HG02885 (cell line): ENCODE results near the gene SLC44A1.

Experiments used
- ATAC-seq: cut with Tn5 transposase; IDR thresholded peaks from one replicate; pipeline ENCODE4 v1.9.1; 2021; ENCODE audit warnings: mild to moderate bottlenecking; ENCODE audit not compliant: unreplicated experiment, poor library complexity

Gene SLC44A1

DNA sequence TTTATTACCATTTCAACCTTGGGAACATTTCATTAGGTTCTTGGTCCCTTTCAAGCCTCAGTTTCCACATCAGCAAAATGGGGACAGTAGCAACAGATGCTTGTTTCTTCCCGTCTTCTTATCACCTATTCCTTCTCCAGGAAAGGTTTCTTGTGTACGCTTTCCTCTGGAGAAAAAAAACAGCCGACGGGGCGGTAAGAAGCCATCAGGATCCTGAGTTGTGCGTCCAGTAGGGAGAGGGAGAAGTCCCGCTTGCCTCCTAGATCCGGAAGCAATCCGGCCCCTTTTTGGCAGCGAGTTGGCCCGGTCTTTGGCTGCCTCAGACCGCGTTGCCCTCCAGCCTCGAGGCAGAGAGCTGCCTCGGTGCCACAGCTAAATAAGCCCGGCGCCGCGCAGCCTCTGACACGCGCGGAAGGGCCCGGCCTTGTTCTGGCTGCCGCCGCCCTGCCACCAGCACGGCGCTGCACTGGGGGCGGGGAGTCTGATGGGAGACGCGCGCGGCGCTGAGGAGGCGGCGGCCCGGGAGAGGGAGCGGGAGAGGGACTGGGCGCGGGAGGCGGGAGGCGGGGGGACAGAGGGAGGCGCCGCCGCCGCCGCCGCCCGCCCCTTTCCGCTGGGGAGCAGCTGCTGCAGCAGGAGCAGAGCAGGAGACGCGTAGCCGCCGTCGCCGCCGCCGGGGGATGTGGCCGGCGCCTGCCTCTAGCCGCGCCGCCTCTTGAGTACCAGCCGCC is at the start of gene SLC44A1:
TSS of gene SLC44A1 (plus strand) at position 649 of the 731 bp plus-strand sequence. CDS start 218 bp downstream, outside the sequence.
- ATAC-seq, result peak; percentile 88

DNA sequence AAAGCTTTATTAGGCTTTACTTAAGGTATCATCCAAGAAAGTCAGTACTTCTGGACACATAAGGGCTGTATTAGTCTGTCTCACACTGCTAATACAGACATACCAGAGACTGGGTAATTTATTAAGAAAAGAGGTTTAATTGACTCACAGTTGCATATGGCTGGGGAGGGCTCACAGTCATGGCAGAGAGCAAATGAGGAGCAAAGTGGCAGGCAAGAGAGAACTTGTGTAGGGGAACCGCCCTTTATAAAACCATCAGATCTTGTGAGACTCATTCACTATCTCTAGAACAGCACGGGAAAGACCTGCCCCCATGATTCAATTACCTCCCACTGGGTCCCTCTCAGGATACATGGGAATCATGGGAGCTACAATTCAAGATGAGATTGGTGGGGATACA is 49.2 kb upstream of the SLC44A1 start:
- ATAC-seq, result no peak

DNA sequence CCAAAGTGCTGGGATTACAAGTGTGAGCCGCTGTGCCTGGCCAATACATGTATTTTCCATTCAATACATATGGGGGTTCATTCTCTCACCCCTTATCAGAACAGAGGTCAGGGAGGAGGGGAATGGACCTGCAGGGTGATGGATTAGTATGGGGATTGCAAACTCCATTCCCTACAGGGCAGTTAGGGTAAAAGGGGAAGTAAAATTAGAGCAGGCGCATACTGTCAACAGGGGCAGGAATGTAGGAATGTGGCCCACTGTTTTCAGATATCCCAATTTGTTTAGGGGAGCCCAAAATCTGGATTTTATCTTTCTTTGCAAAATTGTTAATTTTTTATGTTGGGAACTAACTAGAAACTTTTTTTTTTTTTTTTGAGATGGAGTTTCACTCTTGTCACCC is 46.4 kb upstream of the SLC44A1 start:
- no peak for ATAC-seq

DNA sequence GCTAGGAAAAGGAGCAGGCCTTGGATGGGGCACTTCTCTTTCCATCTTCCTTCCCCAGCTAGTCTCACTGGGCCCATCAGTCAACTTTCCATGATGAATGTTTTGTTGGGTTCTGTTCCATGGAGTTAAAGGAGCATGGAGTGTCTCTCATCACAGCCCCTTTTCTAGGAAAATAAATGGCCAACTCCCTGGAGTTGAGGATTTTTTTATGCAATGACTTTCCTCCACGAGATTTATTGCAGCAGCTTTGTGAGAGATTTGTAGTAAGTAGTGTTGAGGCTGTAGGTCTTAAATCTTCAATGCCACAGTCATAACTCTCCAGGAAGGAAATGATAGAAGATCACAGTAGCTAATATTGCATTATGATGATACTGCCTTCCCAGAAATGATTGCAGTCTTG is 45.6 kb upstream of the SLC44A1 start:
- no peak for ATAC-seq

DNA sequence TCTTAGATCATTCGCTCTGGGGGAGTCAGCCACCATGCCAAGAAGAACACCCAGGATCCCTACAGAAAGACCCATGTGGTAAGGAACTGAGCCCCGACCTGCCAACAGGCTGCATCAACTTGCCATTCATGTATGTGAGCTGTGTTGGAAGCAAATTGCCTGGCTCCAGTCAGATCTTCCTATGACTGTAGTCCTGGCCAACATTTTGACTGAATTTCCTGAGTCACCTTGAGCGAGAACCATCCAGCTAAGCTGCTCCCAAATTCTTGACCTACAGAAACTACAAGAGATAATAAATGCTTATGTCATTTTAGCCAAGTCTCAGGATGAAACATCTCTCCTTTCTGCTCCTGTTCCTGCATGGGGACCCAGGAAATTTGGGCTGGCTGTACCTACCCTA is 40.0 kb upstream of the SLC44A1 start:
- no peak for ATAC-seq

DNA sequence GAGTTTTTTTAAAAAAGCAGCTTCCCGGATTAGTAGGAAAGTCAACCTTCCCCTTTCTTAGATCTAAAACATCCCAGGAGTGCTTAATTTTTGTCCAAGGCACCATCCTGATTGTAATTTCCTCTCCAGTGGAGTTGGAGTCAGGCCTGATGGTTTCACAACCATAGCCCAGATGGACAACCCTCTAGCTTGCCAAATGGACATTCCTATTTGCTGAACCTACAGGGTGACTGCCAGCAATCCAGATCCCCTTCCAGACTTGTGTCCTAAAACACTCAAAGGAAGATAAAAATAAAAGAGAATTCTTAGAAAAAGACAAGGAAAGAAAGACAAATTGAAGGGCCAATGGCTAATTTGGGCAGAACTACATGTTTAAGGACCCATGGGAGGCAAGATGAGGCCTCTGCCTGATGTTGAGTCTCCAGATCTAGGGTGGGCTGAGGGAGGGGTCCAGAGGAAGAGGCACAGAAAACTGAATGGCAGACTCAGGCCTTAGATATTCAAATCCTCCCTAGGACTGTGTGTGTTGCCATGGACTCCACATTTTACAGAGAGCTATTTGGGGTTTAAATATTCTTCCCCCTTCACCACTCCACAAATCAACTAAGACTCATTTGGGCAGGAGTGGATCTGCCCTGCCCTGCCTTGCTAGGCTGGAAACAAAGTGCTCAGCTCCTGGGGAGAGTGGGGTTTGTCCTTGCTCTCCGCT is 38.5 kb upstream of the SLC44A1 start:
- ATAC-seq, result no peak

DNA sequence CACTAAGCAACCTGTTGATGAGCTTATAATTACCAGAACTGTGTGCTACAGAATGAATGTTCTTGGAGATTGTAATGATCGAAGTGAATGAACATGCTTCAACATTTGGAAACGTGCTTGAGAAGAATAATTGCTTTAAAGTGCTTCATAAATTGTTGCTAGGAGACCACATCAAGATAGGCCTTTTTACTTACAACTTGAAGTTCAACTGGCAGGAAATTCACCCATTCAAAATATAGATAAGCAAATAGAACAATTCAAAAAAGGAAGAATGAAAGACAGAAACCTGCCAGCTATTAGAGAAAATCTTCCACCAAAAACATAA is 38.0 kb upstream of the SLC44A1 start:
- ATAC-seq, result no peak

DNA sequence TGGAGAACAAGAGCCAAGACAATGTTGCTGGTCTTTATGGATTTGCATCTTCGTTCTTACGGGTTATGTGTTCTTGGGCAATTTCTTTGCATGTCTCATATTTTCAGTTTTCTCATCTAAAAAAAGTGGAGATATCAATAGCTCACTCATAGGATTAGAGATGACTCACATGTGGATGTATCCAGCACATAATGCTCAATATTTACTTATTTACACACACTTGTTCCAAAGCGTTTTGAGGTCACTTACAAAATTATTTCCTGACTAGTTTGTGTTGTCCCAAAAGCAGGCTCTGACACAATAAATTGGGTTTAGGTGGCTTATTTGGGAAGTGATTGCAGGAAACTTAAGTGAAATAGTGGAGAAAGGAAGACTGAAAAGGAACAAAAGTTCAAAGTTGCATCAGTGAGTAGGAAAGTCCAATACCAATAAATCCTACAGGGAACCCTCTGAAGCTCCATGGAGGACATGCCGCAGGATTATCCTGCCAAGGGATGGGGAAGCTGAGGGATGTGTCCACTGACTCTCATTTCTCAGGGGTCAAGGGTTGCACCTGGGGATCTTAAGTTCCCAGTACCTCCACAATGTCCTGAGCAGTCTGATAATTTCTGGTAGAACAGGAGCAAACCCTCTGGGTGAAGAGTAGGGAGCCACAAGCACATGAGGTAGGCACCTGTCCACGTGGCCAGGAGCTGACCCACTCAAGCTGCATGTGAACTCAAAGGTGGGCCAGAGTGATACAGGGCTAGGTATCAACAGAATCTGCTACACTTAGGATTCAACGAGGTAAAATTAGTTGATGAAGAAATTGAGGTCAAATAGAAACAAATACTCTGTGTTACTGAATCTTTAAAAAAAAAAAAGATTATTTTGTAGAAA is 37.4 kb upstream of the SLC44A1 start:
- ATAC-seq, result no peak

DNA sequence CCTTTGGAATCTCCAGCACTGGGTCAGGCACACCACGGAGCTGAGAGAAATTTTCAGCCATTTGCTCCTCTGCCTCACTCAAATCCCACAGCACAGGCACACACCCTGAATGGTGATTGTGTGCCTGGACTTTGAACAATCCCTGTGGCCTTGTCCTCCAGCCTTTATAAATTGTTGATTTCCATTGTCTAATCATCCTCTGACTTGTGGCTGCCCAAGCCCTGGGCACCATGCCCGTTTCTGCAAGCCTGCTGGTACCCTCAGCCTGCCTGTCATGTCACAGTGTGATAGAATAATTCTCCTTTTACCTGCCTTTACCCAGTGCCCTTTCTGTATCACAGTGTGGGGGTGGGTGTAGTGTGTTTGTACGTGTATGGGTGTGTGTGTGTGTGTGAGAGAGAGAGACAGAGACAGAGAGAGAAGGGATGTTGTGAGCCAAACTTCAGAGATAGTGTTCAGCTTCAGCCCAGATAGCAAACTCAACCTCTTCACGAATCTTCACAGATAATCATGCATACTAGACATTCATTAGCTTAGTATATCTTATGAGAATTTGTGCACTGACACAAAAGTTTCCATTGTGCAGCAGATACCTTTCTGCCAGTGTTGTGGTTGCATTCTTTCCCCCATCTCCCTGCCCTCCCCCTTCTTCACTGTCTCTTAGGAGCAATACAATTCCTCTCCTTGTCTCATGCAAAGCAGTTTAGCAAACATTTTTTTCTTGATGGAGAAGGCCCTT is 27.8 kb upstream of the SLC44A1 start:
- no peak for ATAC-seq

DNA sequence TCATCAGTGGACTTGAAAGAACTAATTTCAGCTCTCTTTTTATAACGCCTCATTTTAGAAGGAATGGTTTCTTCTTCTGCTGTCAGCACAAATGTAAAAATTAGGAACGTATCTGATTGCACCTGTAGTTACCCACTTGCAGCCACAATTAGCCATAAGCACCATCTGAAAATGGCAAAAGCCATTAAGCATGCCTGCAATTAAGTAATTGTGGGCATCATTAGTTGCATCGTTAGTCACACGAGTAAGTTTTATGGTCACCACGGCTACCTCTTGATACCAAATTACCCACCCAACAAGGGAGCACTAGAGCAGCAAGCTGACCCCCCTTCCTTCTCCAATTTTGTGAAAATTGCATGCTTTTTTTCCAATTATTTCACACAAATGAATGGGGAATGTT is 25.8 kb upstream of the SLC44A1 start:
- no peak for ATAC-seq

DNA sequence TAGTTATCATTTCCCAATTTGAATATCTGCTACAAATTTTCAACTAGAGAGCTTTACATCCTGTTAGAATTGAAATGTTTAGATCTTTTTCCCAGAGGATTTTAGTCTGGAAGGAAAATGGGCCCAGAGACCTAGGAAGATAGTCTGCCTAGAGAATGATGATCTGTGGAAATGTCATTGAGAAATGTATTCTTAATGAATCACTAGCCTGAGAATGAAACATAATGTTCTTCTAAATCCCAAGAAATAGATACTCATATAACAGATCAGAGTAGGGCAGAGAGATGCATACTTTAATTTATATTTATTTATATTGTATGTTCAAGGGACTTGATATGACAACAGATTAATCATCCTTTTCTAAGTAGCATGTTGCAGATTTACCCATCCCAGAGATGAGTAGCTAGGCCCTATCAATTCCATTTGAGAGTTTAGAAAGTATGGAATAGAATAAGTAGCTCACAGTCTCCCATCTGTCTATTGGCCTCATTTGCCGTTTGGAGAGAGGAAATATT is 25.1 kb upstream of the SLC44A1 start:
- no peak for ATAC-seq

DNA sequence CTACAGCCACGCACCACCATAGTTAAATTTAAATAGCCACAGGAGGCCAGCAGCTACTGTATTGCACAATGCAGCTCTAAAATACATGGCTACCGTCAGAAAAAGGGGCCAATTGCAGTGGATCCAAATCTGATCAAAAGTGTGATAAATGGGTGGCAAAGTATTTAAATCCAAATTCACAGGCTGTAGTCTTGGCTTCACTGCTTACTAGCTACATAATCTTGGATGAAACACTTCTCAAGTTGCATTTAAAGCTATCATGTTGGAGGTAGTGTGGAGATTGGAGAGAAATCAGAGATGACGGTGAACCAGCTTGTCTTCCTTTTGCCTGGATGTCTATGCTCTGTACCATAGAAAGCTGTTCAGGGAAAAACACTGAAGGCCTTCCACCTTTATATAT is 24.0 kb upstream of the SLC44A1 start:
- no peak for ATAC-seq

DNA sequence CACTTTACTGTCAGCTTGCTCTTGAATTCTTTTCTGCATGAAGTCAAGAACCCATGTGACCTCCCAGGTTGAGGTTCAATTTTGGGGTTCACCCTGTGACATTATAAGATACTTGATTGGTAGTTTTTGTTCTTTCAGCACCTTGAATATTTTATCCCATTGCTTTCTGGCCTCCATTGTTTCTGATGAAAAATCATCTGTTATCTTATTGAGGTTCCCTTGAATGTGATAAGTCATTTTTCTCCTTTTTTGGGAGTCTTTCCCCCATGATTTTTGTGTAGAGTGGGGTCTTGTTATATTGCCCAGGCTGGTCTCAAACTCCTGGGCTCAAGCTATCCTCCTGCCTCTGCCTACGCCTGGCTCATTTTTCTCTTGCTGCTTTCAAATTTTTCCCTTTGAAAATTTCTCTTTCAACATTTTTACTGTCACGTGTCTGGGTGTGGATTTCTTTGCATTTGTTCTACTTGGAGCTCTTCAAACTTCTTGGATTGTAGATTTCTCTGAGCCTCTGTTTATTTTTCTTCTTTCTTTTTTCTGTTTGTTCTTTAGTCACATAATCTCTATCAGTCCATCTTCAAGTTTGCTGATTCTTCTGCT is 20.8 kb upstream of the SLC44A1 start:
- no peak for ATAC-seq

DNA sequence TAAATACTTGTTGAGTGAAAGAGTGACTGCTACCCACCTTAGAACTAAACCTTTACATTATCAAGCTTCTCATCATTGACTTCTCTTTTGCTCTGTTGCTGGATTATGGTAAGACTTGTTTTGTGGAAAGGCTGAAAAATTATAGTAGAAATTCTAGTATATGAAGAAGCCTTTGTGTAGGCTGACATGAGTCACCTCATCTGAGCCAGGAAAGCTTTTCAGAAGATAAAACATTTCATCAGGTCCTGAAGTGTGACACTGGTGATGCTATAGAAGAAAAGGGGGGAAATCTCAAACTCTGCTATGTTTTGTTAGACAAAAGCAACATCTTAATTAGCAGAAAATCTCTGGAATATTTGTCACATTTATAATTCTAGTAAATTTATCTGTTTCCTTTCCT is 18.4 kb upstream of the SLC44A1 start:
- ATAC-seq, result no peak

DNA sequence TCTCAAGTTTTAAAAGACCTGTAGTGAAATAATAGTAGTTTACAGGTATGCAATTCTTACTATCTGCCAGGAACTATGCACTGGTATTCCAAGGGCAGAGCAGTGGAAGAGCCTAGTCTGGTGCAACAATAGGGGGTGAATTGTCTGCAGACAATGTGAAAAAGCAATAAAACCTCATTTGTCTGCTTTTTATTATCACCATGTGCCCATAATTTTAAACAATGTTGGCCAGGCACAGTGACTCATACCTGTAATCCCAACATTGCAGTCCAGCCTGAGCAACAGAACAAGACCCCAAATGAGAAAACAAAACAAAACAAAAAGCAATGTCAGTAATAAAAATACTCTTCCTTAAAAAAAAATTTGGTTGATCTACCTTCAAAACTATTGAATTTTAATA is 12.2 kb upstream of the SLC44A1 start:
- no peak for ATAC-seq

DNA sequence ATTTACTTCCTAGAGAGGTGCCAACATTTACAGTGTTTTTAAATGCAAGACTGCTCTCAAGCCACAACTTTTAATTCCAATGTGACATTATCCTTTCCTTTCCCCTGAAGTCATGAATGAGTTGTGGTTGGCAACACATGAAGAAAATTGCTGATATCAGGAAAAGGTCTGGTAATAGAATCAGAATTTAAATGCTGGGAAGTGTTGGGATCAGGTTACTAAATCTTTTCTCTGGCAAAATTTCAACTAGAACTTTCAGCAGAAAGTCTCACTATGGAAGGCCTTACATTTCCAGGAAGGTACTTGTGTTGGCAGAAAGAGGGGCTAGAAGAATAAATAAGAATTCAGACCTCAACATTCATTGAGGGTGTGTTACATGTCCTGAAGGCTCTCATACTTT is 10.6 kb upstream of the SLC44A1 start:
- ATAC-seq, result no peak

DNA sequence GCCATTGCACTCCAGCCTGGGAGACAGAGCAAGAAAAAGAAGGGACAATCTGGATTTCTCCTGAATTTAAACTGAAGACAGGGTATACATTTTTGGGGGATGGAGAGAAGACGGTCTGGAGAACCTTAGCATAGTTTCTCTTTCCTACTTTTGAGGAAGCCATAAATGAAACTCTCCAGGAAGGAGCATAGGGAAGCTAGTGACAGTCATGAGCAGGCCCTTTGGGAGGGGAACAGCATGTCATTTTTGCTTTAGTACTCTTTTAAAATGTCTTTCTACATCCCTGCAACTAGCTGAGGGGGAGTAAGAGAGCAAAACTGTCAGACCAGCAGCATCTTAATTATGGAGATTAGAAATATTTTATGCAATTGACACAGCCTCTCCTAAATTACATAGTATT is 8.2 kb upstream of the SLC44A1 start:
- ATAC-seq, result no peak

DNA sequence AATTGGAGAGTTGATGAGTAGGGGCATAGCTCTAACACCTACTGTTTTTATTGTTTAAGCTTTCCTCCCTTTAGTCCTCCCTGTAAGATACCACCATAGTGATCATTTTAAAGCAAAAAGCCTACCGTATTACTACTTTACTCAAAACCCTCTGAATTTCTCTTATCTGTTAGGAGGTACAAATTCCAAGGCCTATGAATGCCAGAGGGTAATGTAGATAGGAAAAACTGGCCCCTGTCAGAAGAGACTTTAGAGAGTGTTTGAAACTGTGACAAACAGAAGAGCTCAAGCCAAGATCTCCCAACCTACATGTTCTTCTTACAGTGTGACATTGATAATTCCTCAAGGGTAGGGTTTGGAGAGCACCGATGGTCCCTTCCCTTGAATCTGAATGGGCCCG is 7.2 kb upstream of the SLC44A1 start:
- no peak for ATAC-seq

DNA sequence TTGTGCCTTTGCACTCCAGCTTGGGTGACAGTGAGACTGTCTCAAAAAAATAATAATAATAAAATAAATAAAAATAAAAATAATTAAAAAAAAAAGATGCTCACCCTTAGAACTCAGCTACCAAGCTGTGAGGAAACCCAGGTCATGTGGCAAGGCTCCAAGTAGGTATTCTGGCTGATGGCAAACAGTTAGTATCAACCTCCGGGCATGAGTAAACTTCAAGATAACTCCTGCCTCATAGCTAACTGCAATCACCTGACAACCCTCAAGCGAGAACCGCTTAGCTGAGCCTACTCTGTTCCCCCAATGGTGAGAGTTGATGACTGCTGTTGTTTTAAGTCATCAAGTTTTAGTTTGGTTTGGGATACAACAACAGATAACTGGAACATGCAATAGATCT is 6.1 kb upstream of the SLC44A1 start:
- ATAC-seq, result no peak
